H9 (cell line): Measurements from ENCODE around the gene RYR1. TPM values are rescaled to one million over a fixed set of nuclear protein-coding genes. Genes with fewer than 3 reads are reported as not detected.

Experiments
- DNase-seq: peaks from one replicate; pipeline ENCODE4 v3.0.0-alpha.2; 2017
- H2AFZ ChIP-seq: one replicate; pipeline ENCODE4 v1.6.1; 2013; ENCODE audit warnings: mild to moderate bottlenecking, low read length, control low read depth, moderate library complexity
- H2AK5ac ChIP-seq: 2 replicates; pipeline ENCODE4 v1.6.1; 2013; ENCODE audit warnings: low read length, control low read depth, mixed read lengths; ENCODE audit not compliant: insufficient read length
- H2BK120ac ChIP-seq: one replicate; pipeline ENCODE4 v1.6.1; 2013; ENCODE audit warnings: low read depth, mild to moderate bottlenecking, low read length, control low read depth, inconsistent platforms; ENCODE audit not compliant: poor library complexity, severe bottlenecking
- H2BK12ac ChIP-seq: 2 replicates; pipeline ENCODE4 v1.6.1; 2013; ENCODE audit warnings: low read length, control low read depth, mixed read lengths, low read depth; ENCODE audit not compliant: insufficient read length
- H2BK15ac ChIP-seq: 2 replicates; pipeline ENCODE4 v1.6.1; 2013; ENCODE audit warnings: low read depth, low read length, control low read depth
- H2BK20ac ChIP-seq: one replicate; pipeline ENCODE4 v1.6.1; 2013; ENCODE audit warnings: low read depth, mild to moderate bottlenecking, low read length, control low read depth, inconsistent platforms; ENCODE audit not compliant: poor library complexity, severe bottlenecking
- H2BK5ac ChIP-seq: 2 replicates; pipeline ENCODE4 v1.6.1; 2013; ENCODE audit warnings: low read length, control low read depth, mixed read lengths; ENCODE audit not compliant: insufficient read length
- H3K14ac ChIP-seq: 2 replicates; pipeline ENCODE4 v1.6.1; 2013; ENCODE audit warnings: low read length, control low read depth; ENCODE audit not compliant: insufficient read depth
- H3K18ac ChIP-seq: 2 replicates; pipeline ENCODE4 v1.6.1; 2013; ENCODE audit warnings: low read depth, mild to moderate bottlenecking, mixed read lengths, low read length, control low read depth; ENCODE audit not compliant: insufficient read length
- H3K23ac ChIP-seq: 2 replicates; pipeline ENCODE4 v1.6.1; 2013; ENCODE audit warnings: low read length, control low read depth, mixed read lengths, low read depth; ENCODE audit not compliant: insufficient read length
- H3K23me2 ChIP-seq: 2 replicates; pipeline ENCODE4 v1.6.1; 2013; ENCODE audit warnings: low read depth, mild to moderate bottlenecking, mixed read lengths, low read length, control low read depth; ENCODE audit not compliant: insufficient read length, poor library complexity, severe bottlenecking
- H3K27ac ChIP-seq: 2 replicates; pipeline ENCODE4 v1.5.1; 2013; ENCODE audit warnings: low read length, control low read depth, mixed read lengths, low read depth; ENCODE audit not compliant: insufficient read length
- H3K27me3 ChIP-seq: 2 replicates; pipeline ENCODE4 v1.6.1; 2013; ENCODE audit warnings: low read length, control low read depth, inconsistent platforms; ENCODE audit not compliant: insufficient read depth
- H3K4ac ChIP-seq: 2 replicates; pipeline ENCODE4 v1.6.1; 2013; ENCODE audit warnings: low read depth, mild to moderate bottlenecking, control low read depth, inconsistent platforms, low read length, moderate library complexity
- H3K4me1 ChIP-seq: 2 replicates; pipeline ENCODE4 v1.6.1; 2013; ENCODE audit warnings: low read length, control low read depth, inconsistent platforms; ENCODE audit not compliant: insufficient read depth
- H3K4me2 ChIP-seq: 2 replicates; pipeline ENCODE4 v1.6.1; 2013; ENCODE audit warnings: low read length, control low read depth, mixed read lengths; ENCODE audit not compliant: insufficient read length, insufficient read depth
- H3K56ac ChIP-seq: 2 replicates; pipeline ENCODE4 v1.6.1; 2013; ENCODE audit warnings: low read depth, mild to moderate bottlenecking, mixed read lengths, low read length, control low read depth; ENCODE audit not compliant: insufficient read length
- H3K79me1 ChIP-seq: 2 replicates; pipeline ENCODE4 v1.6.1; 2013; ENCODE audit warnings: low read depth, mild to moderate bottlenecking, moderate library complexity, low read length, control low read depth, inconsistent platforms; ENCODE audit not compliant: insufficient read depth, poor library complexity, severe bottlenecking
- H3K79me2 ChIP-seq: 2 replicates; pipeline ENCODE4 v1.6.1; 2013; ENCODE audit warnings: low read length, control low read depth, inconsistent platforms; ENCODE audit not compliant: insufficient read depth
- H3K9ac ChIP-seq: 2 replicates; pipeline ENCODE4 v1.6.1; 2013; ENCODE audit warnings: low read length, control low read depth, mixed read lengths; ENCODE audit not compliant: insufficient read length; ENCODE audit errors: extremely low read depth
- H3K9me3 ChIP-seq: one replicate; pipeline ENCODE4 v1.6.1; 2013; ENCODE audit warnings: low read depth, low read length, inconsistent platforms; ENCODE audit not compliant: control insufficient read depth
- H3T11ph ChIP-seq: one replicate; pipeline ENCODE4 v1.6.1; 2013; ENCODE audit warnings: mild to moderate bottlenecking, low read length, control low read depth, inconsistent platforms
- H4K20me1 ChIP-seq: one replicate; pipeline ENCODE4 v1.6.1; 2013; ENCODE audit not compliant: control insufficient read depth, insufficient read length, insufficient read depth
- H4K5ac ChIP-seq: 2 replicates; pipeline ENCODE4 v1.6.1; 2013; ENCODE audit warnings: low read depth, mild to moderate bottlenecking, mixed read lengths, low read length, control low read depth; ENCODE audit not compliant: insufficient read length
- H4K8ac ChIP-seq: replicated peaks from 2 replicates; pipeline ENCODE4 v1.6.1; 2013; ENCODE audit warnings: low read length, control low read depth, mixed read lengths, low read depth; ENCODE audit not compliant: insufficient read length
- H4K91ac ChIP-seq: 2 replicates; pipeline ENCODE4 v1.6.1; 2013; ENCODE audit warnings: low read depth, mild to moderate bottlenecking, moderate library complexity, mixed read lengths, low read length, control low read depth; ENCODE audit not compliant: insufficient read length
- H3K27ac Mint-ChIP-seq, 3 experiments: 2 replicates in 2 of 3; 3 replicates in 1 of 3; pipeline ENCODE4 v1.8.0; 2020 to 2021; ENCODE audit warnings: mixed read lengths in 3 of 3, mild to moderate bottlenecking in 1 of 3, moderate library complexity in 1 of 3
- H3K27me3 Mint-ChIP-seq: 2 replicates; pipeline ENCODE4 v1.8.0; 2021; ENCODE audit warnings: low read depth, mild to moderate bottlenecking, moderate library complexity, mixed read lengths
- H3K36me3 Mint-ChIP-seq, 3 experiments: 2 replicates in 2 of 3; 3 replicates in 1 of 3; pipeline ENCODE4 v1.8.0; 2020 to 2021; ENCODE audit warnings: low read depth in 3 of 3, mixed read lengths in 3 of 3; ENCODE audit not compliant: insufficient read depth in 1 of 3
- H3K4me1 Mint-ChIP-seq, 2 experiments: 2 replicates each; pipeline ENCODE4 v1.8.0; 2020; ENCODE audit warnings: mixed read lengths in 2 of 2
- H3K4me3 Mint-ChIP-seq, 2 experiments: 2 replicates in 1 of 2; 3 replicates in 1 of 2; pipeline ENCODE4 v1.8.0; 2020 to 2021; ENCODE audit warnings: mild to moderate bottlenecking in 2 of 2, mixed read lengths in 2 of 2, moderate library complexity in 1 of 2
- H3K9me3 Mint-ChIP-seq, 2 experiments: 2 replicates in 1 of 2; 3 replicates in 1 of 2; pipeline ENCODE4 v1.8.0; 2020; ENCODE audit warnings: mild to moderate bottlenecking in 2 of 2, mixed read lengths in 2 of 2, moderate library complexity in 1 of 2
- WGBS: extraction: QIAGEN DNeasy Blood & Tissue Kit; methylation state at CpG from one replicate; pipeline ENCODE4 v1.1.7; 2013; ENCODE audit warnings: missing lambda C conversion rate, low lambda C conversion rate, mixed read lengths; ENCODE audit not compliant: insufficient read length; ENCODE audit errors: extremely low coverage; 5-methylcytosine and 5-hydroxymethylcytosine counted together
- total RNA-seq: library from RNA; stranded (reverse); gene quantifications from 2 replicates; pipeline ENCODE4 v1.2.1, GENCODE V29; 2021
- TF ChIP-seq, protein P1 (sequence below): fragments of 200-600 bp; sonication (generic); conservative IDR thresholded peaks from 3 replicates; pipeline ENCODE4 v1.8.0; 2021; ENCODE audit warnings: antibody characterized with exemption, mild to moderate bottlenecking

The RYR1 gene
- total RNA-seq, 1 experiment from 2014 or later = 8.9 TPM

DNA sequence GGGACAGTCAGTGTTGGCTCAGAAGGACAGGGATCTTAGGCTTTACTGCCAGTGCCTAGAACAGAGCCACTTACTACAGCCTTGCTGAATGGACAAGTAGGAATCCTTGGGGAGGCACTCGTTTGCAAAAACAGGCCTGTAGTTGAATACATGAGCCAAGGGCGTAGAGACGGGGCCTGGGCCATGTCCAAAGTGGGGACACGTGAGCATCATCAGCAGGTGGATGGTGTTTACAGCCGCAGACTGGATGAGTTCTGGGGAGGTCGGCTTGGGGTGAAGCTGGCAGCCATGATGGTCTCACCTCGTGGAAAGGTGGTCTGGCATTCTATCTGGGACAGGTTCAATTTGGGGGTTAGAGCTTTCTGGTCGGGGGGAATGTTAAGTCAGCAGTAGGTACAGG, 17.5 kb downstream of the RYR1 start:
- H2AFZ ChIP-seq = no peak overlapping the region
- H4K5ac ChIP-seq = no peak overlapping the region
- no peaks in the 10 kb centered on the region for H3K27me3 ChIP-seq
- TF ChIP-seq, protein P1, sequence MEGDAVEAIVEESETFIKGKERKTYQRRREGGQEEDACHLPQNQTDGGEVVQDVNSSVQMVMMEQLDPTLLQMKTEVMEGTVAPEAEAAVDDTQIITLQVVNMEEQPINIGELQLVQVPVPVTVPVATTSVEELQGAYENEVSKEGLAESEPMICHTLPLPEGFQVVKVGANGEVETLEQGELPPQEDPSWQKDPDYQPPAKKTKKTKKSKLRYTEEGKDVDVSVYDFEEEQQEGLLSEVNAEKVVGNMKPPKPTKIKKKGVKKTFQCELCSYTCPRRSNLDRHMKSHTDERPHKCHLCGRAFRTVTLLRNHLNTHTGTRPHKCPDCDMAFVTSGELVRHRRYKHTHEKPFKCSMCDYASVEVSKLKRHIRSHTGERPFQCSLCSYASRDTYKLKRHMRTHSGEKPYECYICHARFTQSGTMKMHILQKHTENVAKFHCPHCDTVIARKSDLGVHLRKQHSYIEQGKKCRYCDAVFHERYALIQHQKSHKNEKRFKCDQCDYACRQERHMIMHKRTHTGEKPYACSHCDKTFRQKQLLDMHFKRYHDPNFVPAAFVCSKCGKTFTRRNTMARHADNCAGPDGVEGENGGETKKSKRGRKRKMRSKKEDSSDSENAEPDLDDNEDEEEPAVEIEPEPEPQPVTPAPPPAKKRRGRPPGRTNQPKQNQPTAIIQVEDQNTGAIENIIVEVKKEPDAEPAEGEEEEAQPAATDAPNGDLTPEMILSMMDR = no peak
- no peak overlapping the region for H2BK20ac ChIP-seq
- Mint-ChIP-seq H3K4me3 (no peak overlapping the region), H3K4me1 (peaks cover 5 to 11% of the 10 kb centered on the region in 2 experiments; a peak in 3 of 4 replicates), H3K9me3 (no peaks in the 10 kb centered on the region), H3K27me3 (no peaks in the 10 kb centered on the region; the same call in 1 of the 2 replicates), H3K36me3 (peaks cover 50 to 58% (median 55%) of the 10 kb centered on the region in 3 experiments), H3K27ac (no peak overlapping the region)
- no peak for DNase-seq
- no peaks in the 10 kb centered on the region for H3K79me2 ChIP-seq
- H3K23ac ChIP-seq = no peak overlapping the region
- H3K9me3 ChIP-seq = no peaks in the 10 kb centered on the region
- H3K4me2 ChIP-seq = no peak overlapping the region
- H4K20me1 ChIP-seq = no peaks in the 10 kb centered on the region
- H3K4ac ChIP-seq = no peak overlapping the region
- no peak overlapping the region for H2BK120ac ChIP-seq
- no CpG with 5 or more reads among the region's 8 CpGs for WGBS
- H3K27ac ChIP-seq = no peak overlapping the region
- H2BK5ac ChIP-seq = no peak overlapping the region
- no peak overlapping the region for H3K18ac ChIP-seq
- H2BK12ac ChIP-seq = no peak overlapping the region
- no peak overlapping the region for H2AK5ac ChIP-seq
- H3K4me1 ChIP-seq = no peaks in the 10 kb centered on the region
- H3K23me2 ChIP-seq = peaks cover 5% of the 10 kb centered on the region
- no peak overlapping the region for H3K9ac ChIP-seq
- no peak overlapping the region for H3K14ac ChIP-seq
- no peak overlapping the region for H4K91ac ChIP-seq
- no peak overlapping the region for H4K8ac ChIP-seq
- H3K79me1 ChIP-seq = no peaks in the 10 kb centered on the region
- no peak overlapping the region for H3K56ac ChIP-seq
- H3T11ph ChIP-seq = no peak overlapping the region
- no peak overlapping the region for H2BK15ac ChIP-seq
